Measurements from ENCODE around the gene POU2F1.

POU2F1 gene

GRCh38 chr1:167220537-167221125 lies at the start of gene POU2F1:
Gene POU2F1, plus strand, starts transcription at chr1:167220886. Its CDS starts 12 bp downstream, at chr1:167220898.
- DNase-seq (ENCODE audit: low read depth in 2 of 2): peak; percentile 98

- DNase-seq (ENCODE audit: low read depth in 2 of 2): no peak
Observed at GRCh38 chr1:167171286-167171929, 49.3 kb upstream of the POU2F1 start.

- DNase-seq (ENCODE audit: low read depth in 2 of 2): no peak
Observed at GRCh38 chr1:167173516-167174184, 47.0 kb upstream of the POU2F1 start.

GRCh38 chr1:167175901-167176300 lies 44.8 kb upstream of the POU2F1 start:
- DNase-seq (ENCODE audit: low read depth in 2 of 2): no peak

- DNase-seq (ENCODE audit: low read depth in 2 of 2): no peak
Observed at GRCh38 chr1:167178831-167179230, 41.9 kb upstream of the POU2F1 start.

- no peak for DNase-seq (ENCODE audit: low read depth in 2 of 2)
Observed at GRCh38 chr1:167182571-167183320, 37.9 kb upstream of the POU2F1 start.

GRCh38 chr1:167184081-167184480 lies 36.6 kb upstream of the POU2F1 start:
- DNase-seq (ENCODE audit: low read depth in 2 of 2): no peak

- no peak for DNase-seq (ENCODE audit: low read depth in 2 of 2)
Observed at GRCh38 chr1:167185062-167185461, 35.6 kb upstream of the POU2F1 start.

- no peak for DNase-seq (ENCODE audit: low read depth in 2 of 2)
Observed at GRCh38 chr1:167185974-167186657, 34.6 kb upstream of the POU2F1 start.

- no peak for DNase-seq (ENCODE audit: low read depth in 2 of 2)
Observed at GRCh38 chr1:167186771-167187170, 33.9 kb upstream of the POU2F1 start.

GRCh38 chr1:167190747-167191237 lies 29.9 kb upstream of the POU2F1 start:
- no peak for DNase-seq (ENCODE audit: low read depth in 2 of 2)

- no peak for DNase-seq (ENCODE audit: low read depth in 2 of 2)
Observed at GRCh38 chr1:167191958-167192357, 28.7 kb upstream of the POU2F1 start.

GRCh38 chr1:167194182-167194581 lies 26.5 kb upstream of the POU2F1 start:
- DNase-seq (ENCODE audit: low read depth in 2 of 2): no peak

GRCh38 chr1:167196166-167196565 lies 24.5 kb upstream of the POU2F1 start:
- DNase-seq (ENCODE audit: low read depth in 2 of 2): no peak

- DNase-seq (ENCODE audit: low read depth in 2 of 2): no peak
Observed at GRCh38 chr1:167197236-167197635, 23.4 kb upstream of the POU2F1 start.

- no peak for DNase-seq (ENCODE audit: low read depth in 2 of 2)
Observed at GRCh38 chr1:167197692-167198091, 23.0 kb upstream of the POU2F1 start.

GRCh38 chr1:167198518-167199133 lies 22.1 kb upstream of the POU2F1 start:
- no peak for DNase-seq (ENCODE audit: low read depth in 2 of 2)

GRCh38 chr1:167199656-167200055 lies 21.0 kb upstream of the POU2F1 start:
- DNase-seq (ENCODE audit: low read depth in 2 of 2): no peak

GRCh38 chr1:167200272-167200671 lies 20.4 kb upstream of the POU2F1 start:
- no peak for DNase-seq (ENCODE audit: low read depth in 2 of 2)

GRCh38 chr1:167200749-167201148 lies 19.9 kb upstream of the POU2F1 start:
- no peak for DNase-seq (ENCODE audit: low read depth in 2 of 2)

GRCh38 chr1:167202049-167202448 lies 18.6 kb upstream of the POU2F1 start:
- no peak for DNase-seq (ENCODE audit: low read depth in 2 of 2)
